Heart left ventricle (tissue), 16 donors: ENCODE data around the gene CADM2. TPM values are rescaled to one million over a fixed set of nuclear protein-coding genes. Genes with fewer than 3 reads are reported as not detected.

Source experiments
- ATAC-seq, 4 donors: fragments of 200-7000 bp; cut with Tn5 transposase; one replicate each; pipeline ENCODE4 v1.9.1; 2020 to 2022; ENCODE audit warnings: moderate library complexity in 4 of 4, mild to moderate bottlenecking in 3 of 4, moderate number of reproducible peaks in 1 of 4
- DNase-seq, 5 donors: peaks; one replicate each; pipeline ENCODE4 v3.0.0-alpha.2; 2020
- H3K27ac ChIP-seq, 12 donors: fragments of 200-600 bp; sonication (generic) in 4 of 12; one replicate each; pipeline versions ENCODE4 v1.5.0 to v1.8.0; 2016 to 2022; ENCODE audit warnings: mild to moderate bottlenecking in 2 of 12
- H3K27me3 ChIP-seq, 9 donors: fragments of 200-600 bp; sonication (generic) in 2 of 9; one replicate each; pipeline versions ENCODE4 v1.5.1 to v1.8.0; 2016 to 2022; ENCODE audit warnings: mild to moderate bottlenecking in 3 of 9
- H3K36me3 ChIP-seq, 9 donors: fragments of 200-600 bp; sonication (generic) in 2 of 9; one replicate each; pipeline versions ENCODE4 v1.5.0 to v1.8.0; 2018 to 2022; ENCODE audit warnings: mild to moderate bottlenecking in 2 of 9
- H3K4me1 ChIP-seq, 12 donors: fragments of 200-600 bp; sonication (generic) in 4 of 12; one replicate each; pipeline versions ENCODE4 v1.5.0 to v1.8.0; 2016 to 2022; ENCODE audit warnings: mild to moderate bottlenecking in 3 of 12
- H3K4me3 ChIP-seq, 12 donors: fragments of 200-600 bp; sonication (generic) in 4 of 12; one replicate each; pipeline versions ENCODE4 v1.5.0 to v1.8.0; 2017 to 2022; ENCODE audit warnings: mild to moderate bottlenecking in 9 of 12, moderate library complexity in 4 of 12
- H3K9me3 ChIP-seq, 12 donors: fragments of 200-600 bp; sonication (generic) in 4 of 12; one replicate each; pipeline versions ENCODE4 v1.5.0 to v1.8.0; 2016 to 2022; ENCODE audit warnings: mild to moderate bottlenecking in 1 of 12
- POLR2A ChIP-seq, 2 donors: fragments of 450-650 bp; IDR thresholded peaks; one replicate each; pipeline ENCODE4 v1.6.1; 2017; ENCODE audit warnings: antibody characterized with exemption in 2 of 2, mild to moderate bottlenecking in 2 of 2, moderate library complexity in 2 of 2
- WGBS, 4 donors: extraction: QIAGEN DNeasy Blood & Tissue Kit in 2 of 4; methylation state at CpG; one replicate each; pipeline versions ENCODE4 v1.1.5 to v1.1.7; 2013 to 2018; 5-methylcytosine and 5-hydroxymethylcytosine counted together
- intact Hi-C, 10 donors: fragments of 100-400 bp; cut with DNase I; formaldehyde crosslinking; loops; one replicate each; pipeline versions ENCODE4 v1.11.1 to v1.14.2; 2022
- polyA plus RNA-seq, 2 donors: library from polyadenylated mRNA; stranded (reverse); fragments of 200-250 nt; gene quantifications; one replicate each; pipeline ENCODE4 v1.2.3, GENCODE V29; 2013
- total RNA-seq, 9 donors: library from RNA; depleted of rRNA in 2 of 9; stranded (reverse); fragments of >200 nt in 2 of 9; fragmentation: NEBNext Ultra II Directional in 3 of 9; extraction: Animal tissue kit (Norgen Biotek cat#: 25700) in 3 of 9; gene quantifications; one replicate each; pipeline versions ENCODE4 v1.1.0 to v1.2.4, GENCODE V29; 2016 to 2023
- TF ChIP-seq, protein P1 (sequence below), 12 donors: fragments of 200-600 bp; sonication (generic) in 4 of 12; IDR thresholded peaks; one replicate each; pipeline versions ENCODE4 v1.5.0 to v1.8.0; 2018 to 2022; ENCODE audit warnings: antibody characterized with exemption in 12 of 12, mild to moderate bottlenecking in 5 of 12
- donor health status: ischemic (EF 13 %, LVEDD 7.1; RV severe dilation, severe dysfunction).
- donor health status: healthy with polysubstance abuse.
- donor health status: DM: no; HTN: yes; CAD: no.
- donor health status: DM: no; HTN: no; CAD: no.
- donor health status: ischemic (EF 25% LVEDD 6.9; RV normal size, moderate dysfunction).
- donor health status: ischemic (EF 25% LVEDD 5.7; RV mildly dilated, moderate dysfunction).
- donor health status: healthy.
- donor health status: DM: yes; HTN: yes; CAD: no.
- donor health status: ischemic (EF 35%, LVEDD 5.7; RV mildly dilated, moderate dysfunction).
- donor health status: nonischemic (EF 11% LVEDD 7.7; RV severe dilation, severe dysfunction).
- donor health status: DM: yes; HTN: yes; CAD: no.
- donor health status: PGD.
- donor health status: ischemic (EF 29% LVEDD 5.4; RV normal size, mild dysfunction).
- donor health status: nonischemic (EF 23%, LVEDD 6.1; RV moderate dilation, normal function).

Gene CADM2
- total and polyA plus RNA-seq, 11 donors = 0.19 to 2.3 (median 0.69) TPM

DNA sequence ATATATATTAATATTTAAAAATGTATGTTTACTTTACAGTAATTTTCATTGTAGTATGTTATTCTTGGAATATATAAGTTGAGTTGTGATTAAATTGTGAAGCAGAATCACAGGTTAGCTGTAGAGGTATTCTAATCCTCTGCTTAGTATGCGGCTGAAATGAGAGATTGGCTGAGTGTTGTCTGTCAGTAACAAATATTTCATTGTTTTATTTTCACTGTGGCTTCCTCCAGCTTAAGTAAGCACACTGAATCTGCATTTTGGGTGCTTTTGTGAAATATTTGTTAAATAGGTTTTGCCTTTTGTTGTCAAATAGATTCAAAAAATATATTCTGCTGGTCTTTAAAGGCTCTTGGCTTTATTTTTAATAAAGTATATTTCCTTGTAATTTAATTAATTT lies 357.5 kb downstream of the CADM2 start:
- Histone ChIP-seq H3K4me3 (no peak overlapping the region), H3K27me3 (no peaks in the 10 kb centered on the region), H3K9me3 (peaks cover 0 to 7% (median 0%) of the 10 kb centered on the region in 12 donors), H3K36me3 (no peaks in the 10 kb centered on the region), H3K27ac (no peak overlapping the region), H3K4me1 (no peaks in the 10 kb centered on the region)
- no peak for TF ChIP-seq POLR2A (IDR thresholded peaks at IDR 0.05)
- TF ChIP-seq, protein P1, sequence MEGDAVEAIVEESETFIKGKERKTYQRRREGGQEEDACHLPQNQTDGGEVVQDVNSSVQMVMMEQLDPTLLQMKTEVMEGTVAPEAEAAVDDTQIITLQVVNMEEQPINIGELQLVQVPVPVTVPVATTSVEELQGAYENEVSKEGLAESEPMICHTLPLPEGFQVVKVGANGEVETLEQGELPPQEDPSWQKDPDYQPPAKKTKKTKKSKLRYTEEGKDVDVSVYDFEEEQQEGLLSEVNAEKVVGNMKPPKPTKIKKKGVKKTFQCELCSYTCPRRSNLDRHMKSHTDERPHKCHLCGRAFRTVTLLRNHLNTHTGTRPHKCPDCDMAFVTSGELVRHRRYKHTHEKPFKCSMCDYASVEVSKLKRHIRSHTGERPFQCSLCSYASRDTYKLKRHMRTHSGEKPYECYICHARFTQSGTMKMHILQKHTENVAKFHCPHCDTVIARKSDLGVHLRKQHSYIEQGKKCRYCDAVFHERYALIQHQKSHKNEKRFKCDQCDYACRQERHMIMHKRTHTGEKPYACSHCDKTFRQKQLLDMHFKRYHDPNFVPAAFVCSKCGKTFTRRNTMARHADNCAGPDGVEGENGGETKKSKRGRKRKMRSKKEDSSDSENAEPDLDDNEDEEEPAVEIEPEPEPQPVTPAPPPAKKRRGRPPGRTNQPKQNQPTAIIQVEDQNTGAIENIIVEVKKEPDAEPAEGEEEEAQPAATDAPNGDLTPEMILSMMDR (IDR thresholded peaks at IDR 0.05) = no peak
- no peak for DNase-seq
- ATAC-seq = no peak
- WGBS, 4 donors = 86 to 95% (median 89%) methylated on average over 1 of the region's 1 CpG
- intact Hi-C loops = no loop called here

DNA sequence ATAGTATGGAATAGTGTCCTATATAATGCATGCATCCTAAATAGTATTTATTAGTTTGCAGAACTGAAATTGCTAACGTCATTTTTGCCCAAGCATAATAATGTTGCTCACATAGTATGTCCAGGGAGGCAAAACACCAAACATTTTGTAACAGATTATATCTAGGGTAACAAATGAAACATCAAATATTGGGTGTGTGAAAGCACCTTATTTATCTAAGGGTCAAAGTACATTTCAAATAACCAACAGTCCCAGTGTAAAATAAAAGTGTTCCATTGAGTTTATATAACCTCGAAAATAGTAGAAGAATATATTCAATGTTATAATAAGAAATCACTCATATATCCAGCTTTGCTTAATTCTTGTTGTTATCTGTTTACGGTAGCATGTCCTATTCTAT lies 363.1 kb downstream of the CADM2 start:
- Histone ChIP-seq H3K4me1 (no peaks in the 10 kb centered on the region), H3K27ac (no peak overlapping the region), H3K9me3 (peaks cover 0 to 7% (median 0%) of the 10 kb centered on the region in 12 donors), H3K36me3 (no peaks in the 10 kb centered on the region), H3K27me3 (no peaks in the 10 kb centered on the region), H3K4me3 (no peak overlapping the region)
- DNase-seq (no peak), ATAC-seq (no peak)
- TF ChIP-seq POLR2A (IDR thresholded peaks at IDR 0.05) = no peak
- TF ChIP-seq, protein P1 (IDR thresholded peaks at IDR 0.05) = no peak
- intact Hi-C loops = no loop called here
- WGBS, 4 donors = 74 to 85% (median 81%) methylated on average over 3 of the region's 3 CpGs

DNA sequence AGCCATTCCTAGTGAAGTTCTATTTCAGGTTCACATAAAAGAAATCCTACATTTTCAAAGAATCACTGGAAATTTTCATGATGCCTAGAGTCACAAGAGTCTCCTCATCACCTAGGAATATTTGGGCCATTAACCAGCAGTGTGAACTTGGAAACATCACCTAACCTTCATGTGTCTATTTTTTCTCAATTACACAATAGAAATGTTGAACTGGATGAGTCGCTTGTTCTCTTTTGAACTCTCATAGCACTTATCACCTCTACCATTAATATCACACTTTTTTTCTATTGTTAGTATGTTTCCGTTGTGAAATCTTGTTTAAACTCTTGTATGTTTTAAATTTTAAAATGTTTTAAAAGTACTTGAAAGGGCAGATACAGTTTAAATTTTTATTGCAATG lies 371.3 kb downstream of the CADM2 start:
- H3K27ac ChIP-seq = no peak overlapping the region
- no peak overlapping the region for H3K4me3 ChIP-seq
- ATAC-seq (no peak), DNase-seq (no peak)
- intact Hi-C loops = no loop called here
- no peaks in the 10 kb centered on the region for H3K4me1 ChIP-seq
- WGBS, 4 donors = 64 to 74% (median 70%) methylated on average over 2 of the region's 2 CpGs
- H3K36me3 ChIP-seq = no peaks in the 10 kb centered on the region
- H3K27me3 ChIP-seq = no peaks in the 10 kb centered on the region
- H3K9me3 ChIP-seq = no peaks in the 10 kb centered on the region
- TF ChIP-seq POLR2A (IDR thresholded peaks at IDR 0.05) = no peak
- TF ChIP-seq, protein P1 (IDR thresholded peaks at IDR 0.05) = no peak

DNA sequence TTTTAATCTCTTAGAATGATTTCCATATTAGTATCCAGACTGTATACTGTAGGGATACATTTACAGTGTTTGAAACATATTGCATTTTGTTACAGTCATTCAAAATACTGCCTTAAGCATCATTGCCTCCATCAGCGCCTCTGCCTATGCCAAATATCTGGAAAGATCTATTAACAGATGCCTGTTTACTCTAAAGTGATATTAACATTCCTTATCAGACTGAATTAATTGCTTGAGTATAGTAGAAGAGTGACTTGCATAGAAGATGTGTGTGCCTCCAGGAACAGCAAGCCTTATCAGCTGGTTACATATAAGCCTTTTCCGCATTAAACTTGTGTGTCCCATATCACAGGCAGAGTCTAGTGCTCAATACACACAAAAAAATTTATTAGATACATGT lies 379.1 kb downstream of the CADM2 start:
- TF ChIP-seq, protein P1 (IDR thresholded peaks at IDR 0.05) = no peak
- no peak for TF ChIP-seq POLR2A (IDR thresholded peaks at IDR 0.05)
- 77 to 85% (median 79%) methylated on average over 2 of the region's 2 CpGs for WGBS, 4 donors

More for the DNA sequence above, 379.1 kb downstream of the CADM2 start:
- no peaks in the 10 kb centered on the region for H3K36me3 ChIP-seq
- H3K9me3 ChIP-seq = no peaks in the 10 kb centered on the region
- no peak overlapping the region for H3K4me3 ChIP-seq
- ATAC-seq (no peak), DNase-seq (no peak)
- H3K27ac ChIP-seq = no peak overlapping the region
- H3K27me3 ChIP-seq = no peaks in the 10 kb centered on the region
- intact Hi-C loops = no loop called here
- H3K4me1 ChIP-seq = no peaks in the 10 kb centered on the region
